ENCODE data around the gene ATP9B. TPM values are rescaled to one million over a fixed set of nuclear protein-coding genes. Genes with fewer than 3 reads are reported as not detected.

The ATP9B gene
- total and polyA plus RNA-seq, 10 of the 15 experiments (the other 5 are each of a cell fraction or from before 2014, with no cell fraction given) = 0.74 to 20.7 (median 12.9) TPM

DNA sequence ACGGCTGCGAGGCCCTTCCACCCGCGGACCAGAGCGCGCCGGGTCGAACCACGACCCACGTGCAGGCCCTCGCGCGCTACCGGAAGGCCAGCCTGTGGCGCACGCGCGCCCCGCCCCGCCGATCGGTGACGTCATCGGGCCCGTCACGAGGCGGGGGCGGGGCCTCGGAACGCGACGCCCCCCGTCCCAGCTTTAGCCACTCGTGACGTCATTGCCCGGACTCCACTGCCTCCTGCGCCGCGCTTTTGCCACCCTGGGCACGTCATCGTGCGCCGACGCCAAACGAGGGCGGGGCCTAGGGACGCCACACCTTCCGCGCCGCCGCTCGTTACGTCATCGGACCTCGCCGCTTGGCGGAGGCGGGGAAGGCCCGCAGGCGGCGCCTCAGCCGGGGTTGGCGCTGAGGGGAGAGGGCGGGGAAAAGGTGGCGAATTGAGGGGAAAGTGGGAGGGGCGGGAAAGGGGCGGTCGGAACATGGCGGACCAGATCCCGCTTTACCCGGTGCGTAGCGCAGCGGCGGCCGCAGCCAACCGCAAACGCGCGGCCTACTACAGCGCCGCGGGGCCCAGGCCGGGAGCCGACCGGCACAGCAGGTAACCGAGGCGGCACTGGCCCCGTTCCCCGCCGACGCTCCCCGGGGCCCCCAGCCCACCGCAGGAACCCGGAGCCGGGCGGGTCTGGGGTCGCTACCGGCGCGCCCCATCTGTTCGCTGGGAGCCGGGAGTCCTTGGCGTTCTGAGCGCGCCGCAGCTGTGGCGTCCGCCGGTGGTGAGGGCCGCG is at the start of gene ATP9B (continued):
- no peak for TF ChIP-seq KAT2A (conservative IDR thresholded peaks at IDR 0.05; ENCODE audit: control insufficient read depth, low read depth, low read length)
- TF ChIP-seq SPI1 (IDR thresholded peaks at IDR 0.05; ENCODE audit: borderline replicate concordance, insufficient read depth, low read depth, low read length) = peak; percentile 36; the same call in 1 of the 2 replicates
- no peak for TF ChIP-seq IKZF2 (IDR thresholded peaks at IDR 0.05)
- TF ChIP-seq, protein P1, sequence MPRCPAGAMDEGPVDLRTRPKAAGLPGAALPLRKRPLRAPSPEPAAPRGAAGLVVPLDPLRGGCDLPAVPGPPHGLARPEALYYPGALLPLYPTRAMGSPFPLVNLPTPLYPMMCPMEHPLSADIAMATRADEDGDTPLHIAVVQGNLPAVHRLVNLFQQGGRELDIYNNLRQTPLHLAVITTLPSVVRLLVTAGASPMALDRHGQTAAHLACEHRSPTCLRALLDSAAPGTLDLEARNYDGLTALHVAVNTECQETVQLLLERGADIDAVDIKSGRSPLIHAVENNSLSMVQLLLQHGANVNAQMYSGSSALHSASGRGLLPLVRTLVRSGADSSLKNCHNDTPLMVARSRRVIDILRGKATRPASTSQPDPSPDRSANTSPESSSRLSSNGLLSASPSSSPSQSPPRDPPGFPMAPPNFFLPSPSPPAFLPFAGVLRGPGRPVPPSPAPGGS (IDR thresholded peaks at IDR 0.05; ENCODE audit: borderline replicate concordance, insufficient read depth, low read depth, low read length, poor library complexity, severe bottlenecking) = no peak
- TF ChIP-seq, protein P2, sequence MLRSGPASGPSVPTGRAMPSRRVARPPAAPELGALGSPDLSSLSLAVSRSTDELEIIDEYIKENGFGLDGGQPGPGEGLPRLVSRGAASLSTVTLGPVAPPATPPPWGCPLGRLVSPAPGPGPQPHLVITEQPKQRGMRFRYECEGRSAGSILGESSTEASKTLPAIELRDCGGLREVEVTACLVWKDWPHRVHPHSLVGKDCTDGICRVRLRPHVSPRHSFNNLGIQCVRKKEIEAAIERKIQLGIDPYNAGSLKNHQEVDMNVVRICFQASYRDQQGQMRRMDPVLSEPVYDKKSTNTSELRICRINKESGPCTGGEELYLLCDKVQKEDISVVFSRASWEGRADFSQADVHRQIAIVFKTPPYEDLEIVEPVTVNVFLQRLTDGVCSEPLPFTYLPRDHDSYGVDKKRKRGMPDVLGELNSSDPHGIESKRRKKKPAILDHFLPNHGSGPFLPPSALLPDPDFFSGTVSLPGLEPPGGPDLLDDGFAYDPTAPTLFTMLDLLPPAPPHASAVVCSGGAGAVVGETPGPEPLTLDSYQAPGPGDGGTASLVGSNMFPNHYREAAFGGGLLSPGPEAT (IDR thresholded peaks at IDR 0.05; ENCODE audit: low read depth) = no peak
- TF ChIP-seq TCF7 (IDR thresholded peaks at IDR 0.05; ENCODE audit: borderline replicate concordance) = no peak
- peak; percentile 22 for TF ChIP-seq MEF2B (IDR thresholded peaks at IDR 0.05; ENCODE audit: partially characterized antibody, poor library complexity, severe bottlenecking)
- no peak for TF ChIP-seq CHD4 (IDR thresholded peaks at IDR 0.05)
- peak; percentile 65; the same call in 1 of the 2 replicates for TF ChIP-seq SMAD5 (IDR thresholded peaks at IDR 0.05; ENCODE audit: low read depth)
- TF ChIP-seq CHD2 (IDR thresholded peaks at IDR 0.05; ENCODE audit: borderline replicate concordance, low read depth, low read length) = peak; percentile 66; the same call in 1 of the 2 replicates
- no peak for TF ChIP-seq RAD21 (IDR thresholded peaks at IDR 0.05; ENCODE audit: insufficient read depth, low read depth, low read length)
- peak; percentile 100 for TF ChIP-seq NBN (IDR thresholded peaks at IDR 0.05)
- TF ChIP-seq HDAC2 (IDR thresholded peaks at IDR 0.05) = no peak
- 0 out of 2 replicates have a peak, but pooled peaks have one; percentile 80 for TF ChIP-seq ASH2L (IDR thresholded peaks at IDR 0.05; ENCODE audit: borderline replicate concordance, low read depth)
- TF ChIP-seq, protein P3, sequence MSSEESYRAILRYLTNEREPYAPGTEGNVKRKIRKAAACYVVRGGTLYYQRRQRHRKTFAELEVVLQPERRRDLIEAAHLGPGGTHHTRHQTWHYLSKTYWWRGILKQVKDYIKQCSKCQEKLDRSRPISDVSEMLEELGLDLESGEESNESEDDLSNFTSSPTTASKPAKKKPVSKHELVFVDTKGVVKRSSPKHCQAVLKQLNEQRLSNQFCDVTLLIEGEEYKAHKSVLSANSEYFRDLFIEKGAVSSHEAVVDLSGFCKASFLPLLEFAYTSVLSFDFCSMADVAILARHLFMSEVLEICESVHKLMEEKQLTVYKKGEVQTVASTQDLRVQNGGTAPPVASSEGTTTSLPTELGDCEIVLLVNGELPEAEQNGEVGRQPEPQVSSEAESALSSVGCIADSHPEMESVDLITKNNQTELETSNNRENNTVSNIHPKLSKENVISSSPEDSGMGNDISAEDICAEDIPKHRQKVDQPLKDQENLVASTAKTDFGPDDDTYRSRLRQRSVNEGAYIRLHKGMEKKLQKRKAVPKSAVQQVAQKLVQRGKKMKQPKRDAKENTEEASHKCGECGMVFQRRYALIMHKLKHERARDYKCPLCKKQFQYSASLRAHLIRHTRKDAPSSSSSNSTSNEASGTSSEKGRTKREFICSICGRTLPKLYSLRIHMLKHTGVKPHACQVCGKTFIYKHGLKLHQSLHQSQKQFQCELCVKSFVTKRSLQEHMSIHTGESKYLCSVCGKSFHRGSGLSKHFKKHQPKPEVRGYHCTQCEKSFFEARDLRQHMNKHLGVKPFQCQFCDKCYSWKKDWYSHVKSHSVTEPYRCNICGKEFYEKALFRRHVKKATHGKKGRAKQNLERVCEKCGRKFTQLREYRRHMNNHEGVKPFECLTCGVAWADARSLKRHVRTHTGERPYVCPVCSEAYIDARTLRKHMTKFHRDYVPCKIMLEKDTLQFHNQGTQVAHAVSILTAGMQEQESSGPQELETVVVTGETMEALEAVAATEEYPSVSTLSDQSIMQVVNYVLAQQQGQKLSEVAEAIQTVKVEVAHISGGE (CRISPR knock-in tag; IDR thresholded peaks at IDR 0.05) = peak; percentile 40; the same call in 1 of the 2 replicates
- peak; percentile 2; the same call in 1 of the 2 replicates for TF ChIP-seq RB1 (IDR thresholded peaks at IDR 0.05; ENCODE audit: borderline replicate concordance)
- TF ChIP-seq SMARCA5 (IDR thresholded peaks at IDR 0.05) = peak; percentile 83
- no peak for TF ChIP-seq PAX5 (IDR thresholded peaks at IDR 0.05; ENCODE audit: borderline replicate concordance, low read depth, low read length)
- TF ChIP-seq RCOR1 (conservative IDR thresholded peaks at IDR 0.05; ENCODE audit: low read depth, low read length) = no peak
- TF ChIP-seq KDM1A (IDR thresholded peaks at IDR 0.05; ENCODE audit: borderline replicate concordance) = no peak
- peak; percentile 94 for TF ChIP-seq YY1 (IDR thresholded peaks at IDR 0.05; ENCODE audit: low read depth, low read length)
- no peak; the same call in 1 of the 2 replicates for TF ChIP-seq FOXM1 (IDR thresholded peaks at IDR 0.05; ENCODE audit: low read depth, low read length)
- TF ChIP-seq ATF3 (IDR thresholded peaks at IDR 0.05; ENCODE audit: borderline replicate concordance, extremely low read depth, low read depth, low read length) = peak; percentile 76; the same call in 1 of the 2 replicates
